Right lobe of liver (tissue), 6 donors: Measurements from ENCODE around the gene HEATR1. TPM values are rescaled to one million over a fixed set of nuclear protein-coding genes. Genes with fewer than 3 reads are reported as not detected.

Experiments
- ATAC-seq, 4 donors: fragments of 200-7000 bp; cut with Tn5 transposase; one replicate each; pipeline ENCODE4 v1.9.1; 2020; ENCODE audit warnings: mild to moderate bottlenecking in 4 of 4, moderate library complexity in 4 of 4
- DNase-seq, 3 donors: peaks; one replicate each; pipeline ENCODE4 v3.0.0-alpha.2; 2020
- H3K27ac ChIP-seq, 3 donors: fragments of 200-600 bp; one replicate each; pipeline ENCODE4 v1.8.0; 2022
- H3K27me3 ChIP-seq, 2 donors: fragments of 200-600 bp; one replicate each; pipeline ENCODE4 v1.8.0; 2022
- H3K36me3 ChIP-seq, 4 donors: fragments of 200-600 bp; sonication (generic) in 1 of 4; one replicate each; pipeline versions ENCODE4 v1.5.1 to v1.8.0; 2017 to 2022; ENCODE audit warnings: control low read depth in 1 of 4
- H3K4me1 ChIP-seq, 4 donors: fragments of 200-600 bp; sonication (generic) in 1 of 4; one replicate each; pipeline versions ENCODE4 v1.5.1 to v1.8.0; 2017 to 2022; ENCODE audit warnings: control low read depth in 1 of 4
- H3K4me3 ChIP-seq, 3 donors: fragments of 200-600 bp; one replicate each; pipeline ENCODE4 v1.8.0; 2022
- H3K9me3 ChIP-seq, 4 donors: fragments of 200-600 bp; sonication (generic) in 1 of 4; one replicate each; pipeline versions ENCODE4 v1.5.1 to v1.8.0; 2017 to 2022; ENCODE audit warnings: control low read depth in 1 of 4
- POLR2A ChIP-seq: fragments of 450-650 bp; IDR thresholded peaks from one replicate; pipeline ENCODE4 v1.6.1; 2017; ENCODE audit warnings: antibody characterized with exemption, mild to moderate bottlenecking
- WGBS: methylation state at CpG from one replicate; pipeline ENCODE4 v1.1.6; 2018; ENCODE audit warnings: low coverage, low lambda C conversion rate; ENCODE audit not compliant: insufficient coverage; ENCODE audit errors: missing lambda C conversion rate; 5-methylcytosine and 5-hydroxymethylcytosine counted together
- intact Hi-C, 2 donors: fragments of 100-400 bp; cut with DNase I; formaldehyde crosslinking; loops; one replicate each; pipeline versions ENCODE4 v1.11.2 to v1.14.1; 2022
- total RNA-seq, 6 experiments: library from RNA; depleted of rRNA in 2 of 6; stranded (reverse); fragments of >200 nt in 2 of 6; fragmentation: NEBNext Ultra II Directional in 3 of 6; extraction: Animal tissue kit (Norgen Biotek cat#: 25700) in 3 of 6; gene quantifications; one replicate each; pipeline versions ENCODE4 v1.1.0 to v1.2.4, GENCODE V29; 2016 to 2023
- TF ChIP-seq, protein P1 (sequence below), 4 donors: fragments of 200-600 bp in 3 of 4; fragments of 450-650 bp in 1 of 4; IDR thresholded peaks; one replicate each; pipeline versions ENCODE4 v1.5.1 to v1.8.0; 2016 to 2022; ENCODE audit warnings: antibody characterized with exemption in 4 of 4, mild to moderate bottlenecking in 2 of 4
- donor health status: DM: no; HTN: yes; CAD: no.
- donor health status: DM: no; HTN: no; CAD: no.
- donor health status: DM: no; HTN: no; CAD: no.
- donor health status: DM: no; HTN: yes; CAD: no.
- donor health status: DM: no; HTN: yes; CAD: no.

HEATR1 gene
- total RNA-seq, 6 experiments from 2014 or later, result 7.0 to 14.1 (median 12.4) TPM

DNA sequence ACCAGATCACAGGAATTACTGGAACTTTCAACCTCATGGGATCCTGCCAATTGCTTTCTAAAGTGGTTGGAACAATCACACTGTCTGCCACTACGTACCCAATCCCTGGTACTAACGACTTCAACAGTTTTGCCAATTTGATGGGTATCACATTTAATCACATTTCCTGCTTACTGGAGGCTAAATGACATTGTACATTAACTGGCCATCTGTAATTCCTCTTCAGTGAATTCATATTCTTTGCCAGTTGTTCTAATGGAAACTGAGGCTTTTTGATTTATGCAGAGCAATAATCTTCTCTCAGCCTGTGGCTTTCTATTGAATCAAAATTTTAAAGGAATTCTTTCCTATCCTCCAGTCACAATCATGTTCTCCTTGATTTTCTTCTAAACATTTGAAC, 42.3 kb downstream of the HEATR1 start:
- H3K9me3 ChIP-seq, result no peaks in the 10 kb centered on the region
- ATAC-seq (no peak), DNase-seq (no peak)
- intact Hi-C loops, result no loop called here
- H3K4me1 ChIP-seq, result no peaks in the 10 kb centered on the region
- H3K27ac ChIP-seq, result no peak overlapping the region
- no peak for TF ChIP-seq POLR2A
- peaks cover 5 to 72% (median 19%) of the 10 kb centered on the region in 4 donors for H3K36me3 ChIP-seq
- WGBS, result 63% methylated on average over 2 of the region's 2 CpGs
- no peak overlapping the region for H3K4me3 ChIP-seq
- H3K27me3 ChIP-seq, result no peaks in the 10 kb centered on the region

DNA sequence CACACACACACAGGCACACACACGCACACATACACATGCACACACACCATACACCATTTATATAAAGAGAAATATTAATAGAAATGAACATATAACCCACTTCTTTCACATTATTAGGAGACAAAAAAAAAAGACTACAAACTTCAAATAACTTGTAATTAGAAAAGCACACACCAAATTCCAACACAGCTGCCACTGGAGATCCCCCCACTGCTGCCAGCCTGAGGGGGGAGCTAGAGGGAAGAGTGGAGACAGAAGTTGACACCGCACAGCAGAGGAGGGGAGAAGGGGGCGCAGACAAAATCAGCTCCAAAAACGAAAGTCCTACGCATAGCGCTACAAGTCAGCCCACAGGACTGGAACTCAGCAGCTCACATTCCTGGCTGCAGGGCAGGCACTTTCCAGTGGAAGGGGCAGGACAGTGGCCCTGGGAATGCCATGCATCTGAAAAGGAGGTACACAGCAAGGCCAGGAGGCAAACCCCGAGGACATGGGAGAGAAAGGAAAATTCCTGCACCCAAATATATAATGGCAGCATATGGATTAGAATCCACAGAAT, 44.0 kb downstream of the HEATR1 start:
- DNase-seq, result no peak
- WGBS, result 95% methylated on average over 7 of the region's 7 CpGs
- TF ChIP-seq, protein P1, sequence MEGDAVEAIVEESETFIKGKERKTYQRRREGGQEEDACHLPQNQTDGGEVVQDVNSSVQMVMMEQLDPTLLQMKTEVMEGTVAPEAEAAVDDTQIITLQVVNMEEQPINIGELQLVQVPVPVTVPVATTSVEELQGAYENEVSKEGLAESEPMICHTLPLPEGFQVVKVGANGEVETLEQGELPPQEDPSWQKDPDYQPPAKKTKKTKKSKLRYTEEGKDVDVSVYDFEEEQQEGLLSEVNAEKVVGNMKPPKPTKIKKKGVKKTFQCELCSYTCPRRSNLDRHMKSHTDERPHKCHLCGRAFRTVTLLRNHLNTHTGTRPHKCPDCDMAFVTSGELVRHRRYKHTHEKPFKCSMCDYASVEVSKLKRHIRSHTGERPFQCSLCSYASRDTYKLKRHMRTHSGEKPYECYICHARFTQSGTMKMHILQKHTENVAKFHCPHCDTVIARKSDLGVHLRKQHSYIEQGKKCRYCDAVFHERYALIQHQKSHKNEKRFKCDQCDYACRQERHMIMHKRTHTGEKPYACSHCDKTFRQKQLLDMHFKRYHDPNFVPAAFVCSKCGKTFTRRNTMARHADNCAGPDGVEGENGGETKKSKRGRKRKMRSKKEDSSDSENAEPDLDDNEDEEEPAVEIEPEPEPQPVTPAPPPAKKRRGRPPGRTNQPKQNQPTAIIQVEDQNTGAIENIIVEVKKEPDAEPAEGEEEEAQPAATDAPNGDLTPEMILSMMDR (IDR thresholded peaks at IDR 0.05), result no peak
- no peak for TF ChIP-seq POLR2A
- peaks cover 0 to 72% (median 21%) of the 10 kb centered on the region in 4 donors for H3K36me3 ChIP-seq
- H3K27me3 ChIP-seq, result no peaks in the 10 kb centered on the region
- intact Hi-C loops, result no loop called here
- H3K27ac ChIP-seq, result no peak overlapping the region
- H3K4me1 ChIP-seq, result no peaks in the 10 kb centered on the region
- no peak overlapping the region for H3K4me3 ChIP-seq
- no peak for ATAC-seq
- no peaks in the 10 kb centered on the region for H3K9me3 ChIP-seq

DNA sequence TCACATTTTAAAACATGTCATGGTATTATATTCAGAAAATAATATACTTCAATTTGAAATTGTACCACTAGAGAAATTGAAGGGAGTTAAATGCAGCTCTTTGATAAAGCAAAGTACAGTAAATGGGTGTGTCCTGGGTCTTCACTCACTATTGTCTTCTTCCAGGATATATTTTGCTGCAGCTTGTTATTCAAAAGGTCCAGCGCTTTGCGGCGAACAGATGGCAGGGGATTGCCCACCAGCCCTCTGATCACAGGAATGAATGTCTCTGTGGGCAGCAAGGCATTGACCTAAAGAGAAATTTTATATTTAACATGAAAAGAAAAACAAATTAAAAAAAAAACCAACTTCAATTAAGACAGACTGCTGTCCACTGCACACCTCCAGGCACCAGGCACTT, 45.5 kb downstream of the HEATR1 start:
- Histone ChIP-seq H3K27ac (no peak overlapping the region), H3K4me3 (no peak overlapping the region), H3K27me3 (no peaks in the 10 kb centered on the region), H3K36me3 (peaks cover 0 to 70% (median 15%) of the 10 kb centered on the region in 4 donors), H3K4me1 (no peaks in the 10 kb centered on the region), H3K9me3 (no peaks in the 10 kb centered on the region)
- intact Hi-C loops, result no loop called here
- no peak for DNase-seq
- TF ChIP-seq POLR2A, result no peak
- TF ChIP-seq, protein P1 (IDR thresholded peaks at IDR 0.05), result no peak
- no peak for ATAC-seq
- 96% methylated on average over 3 of the region's 3 CpGs for WGBS

DNA sequence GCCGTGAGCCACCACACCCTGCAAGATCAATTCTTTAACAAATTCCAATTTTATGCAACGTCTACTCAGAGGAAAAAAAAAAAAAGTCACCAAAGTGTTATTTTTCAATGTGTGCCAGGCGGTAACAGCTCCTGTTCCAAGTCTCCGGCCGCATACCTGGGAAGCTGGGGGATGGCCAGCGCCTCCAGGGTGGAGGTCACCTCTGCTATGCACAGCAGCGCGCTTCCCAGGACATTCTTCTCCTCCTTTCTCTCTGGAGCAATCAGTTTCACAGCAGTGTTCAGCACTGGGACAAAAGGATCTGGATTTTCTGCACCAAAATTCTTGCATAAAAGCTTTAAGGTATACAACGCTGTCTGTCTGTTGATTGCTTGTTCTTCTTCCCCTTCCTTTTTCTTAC, 46.2 kb downstream of the HEATR1 start:
- TF ChIP-seq, protein P1 (IDR thresholded peaks at IDR 0.05), result no peak
- Histone ChIP-seq H3K36me3 (peaks cover 0 to 74% (median 16%) of the 10 kb centered on the region in 4 donors), H3K27me3 (no peaks in the 10 kb centered on the region), H3K27ac (no peak overlapping the region), H3K4me1 (no peaks in the 10 kb centered on the region), H3K4me3 (no peak overlapping the region), H3K9me3 (no peaks in the 10 kb centered on the region)
- 64% methylated on average over 8 of the region's 9 CpGs for WGBS
- no peak for ATAC-seq
- DNase-seq, result no peak
- intact Hi-C loops, result no loop called here

DNA sequence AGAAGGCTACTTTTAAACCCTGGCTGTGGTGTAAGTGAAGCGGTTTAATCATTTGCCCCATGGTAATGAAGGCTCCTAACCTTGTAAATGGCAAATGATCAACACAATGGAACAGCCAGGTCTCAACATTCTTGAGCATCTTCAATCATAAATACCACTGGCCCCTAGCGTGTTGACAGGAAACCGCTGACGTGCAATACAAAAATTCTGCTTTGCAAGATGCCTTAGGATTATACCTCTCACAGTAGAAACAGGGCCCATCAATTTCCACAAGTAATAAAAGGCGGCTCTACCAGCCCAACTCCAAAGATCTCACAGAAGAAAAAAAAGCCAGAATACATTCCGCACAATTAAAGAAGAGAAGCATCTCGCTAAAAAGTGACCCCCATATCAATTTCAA, 47.7 kb downstream of the HEATR1 start:
- ATAC-seq (no peak), DNase-seq (no peak)
- no peak overlapping the region for H3K4me3 ChIP-seq
- H3K4me1 ChIP-seq, result no peaks in the 10 kb centered on the region
- H3K27ac ChIP-seq, result no peak overlapping the region
- WGBS, result 87% methylated on average over 4 of the region's 7 CpGs
- no peaks in the 10 kb centered on the region for H3K27me3 ChIP-seq
- TF ChIP-seq, protein P1 (IDR thresholded peaks at IDR 0.05), result no peak
- TF ChIP-seq POLR2A, result no peak
- peaks cover 0 to 89% (median 23%) of the 10 kb centered on the region in 4 donors for H3K36me3 ChIP-seq
- intact Hi-C loops, result no loop called here
- H3K9me3 ChIP-seq, result no peaks in the 10 kb centered on the region
